Measurements from ENCODE around the gene RGS5.

Gene RGS5

GRCh38 chr1:163182330-163182949, 20.3 kb downstream of the RGS5 start:
- no peak for DNase-seq (ENCODE audit: low read depth, low spot score)

DNA sequence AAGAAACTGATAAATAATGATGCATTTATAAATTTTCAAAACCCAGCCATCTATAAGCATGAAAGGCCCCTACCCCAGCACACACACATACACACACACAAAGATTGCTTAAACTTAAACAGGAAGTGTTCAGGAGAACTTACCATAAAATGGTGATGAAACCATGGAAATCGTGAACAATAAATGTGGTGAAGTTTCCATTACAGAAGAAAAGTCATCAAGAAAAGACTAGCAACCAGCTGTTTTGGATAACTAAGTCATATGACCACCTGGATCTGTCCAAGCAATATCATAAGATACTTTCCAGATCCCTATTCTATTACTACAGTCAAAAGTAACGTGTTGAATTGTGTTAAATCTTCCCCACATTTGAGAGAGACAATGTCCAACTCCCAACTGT, 24.1 kb downstream of the RGS5 start:
- DNase-seq (ENCODE audit: low read depth, low spot score): no peak

DNA sequence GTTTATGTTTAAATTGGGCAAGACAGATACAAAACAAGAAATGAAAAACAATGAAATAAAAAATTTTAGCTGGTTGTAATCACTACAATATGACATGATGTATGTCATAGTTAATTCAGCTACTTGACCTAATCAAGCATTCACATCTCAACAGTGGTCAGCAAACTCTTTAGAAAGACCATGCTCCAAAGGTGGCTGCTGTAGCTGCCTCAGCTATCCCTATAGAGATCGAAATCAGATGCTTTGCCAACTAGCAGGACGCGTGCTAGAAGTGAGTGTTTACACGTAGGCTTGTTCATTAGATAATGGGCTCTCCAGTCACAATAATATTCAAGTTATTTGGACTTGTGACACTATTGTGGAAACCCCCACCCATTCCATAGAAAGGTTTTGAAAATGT, 25.9 kb downstream of the RGS5 start:
- no peak for DNase-seq (ENCODE audit: low read depth, low spot score)

DNA sequence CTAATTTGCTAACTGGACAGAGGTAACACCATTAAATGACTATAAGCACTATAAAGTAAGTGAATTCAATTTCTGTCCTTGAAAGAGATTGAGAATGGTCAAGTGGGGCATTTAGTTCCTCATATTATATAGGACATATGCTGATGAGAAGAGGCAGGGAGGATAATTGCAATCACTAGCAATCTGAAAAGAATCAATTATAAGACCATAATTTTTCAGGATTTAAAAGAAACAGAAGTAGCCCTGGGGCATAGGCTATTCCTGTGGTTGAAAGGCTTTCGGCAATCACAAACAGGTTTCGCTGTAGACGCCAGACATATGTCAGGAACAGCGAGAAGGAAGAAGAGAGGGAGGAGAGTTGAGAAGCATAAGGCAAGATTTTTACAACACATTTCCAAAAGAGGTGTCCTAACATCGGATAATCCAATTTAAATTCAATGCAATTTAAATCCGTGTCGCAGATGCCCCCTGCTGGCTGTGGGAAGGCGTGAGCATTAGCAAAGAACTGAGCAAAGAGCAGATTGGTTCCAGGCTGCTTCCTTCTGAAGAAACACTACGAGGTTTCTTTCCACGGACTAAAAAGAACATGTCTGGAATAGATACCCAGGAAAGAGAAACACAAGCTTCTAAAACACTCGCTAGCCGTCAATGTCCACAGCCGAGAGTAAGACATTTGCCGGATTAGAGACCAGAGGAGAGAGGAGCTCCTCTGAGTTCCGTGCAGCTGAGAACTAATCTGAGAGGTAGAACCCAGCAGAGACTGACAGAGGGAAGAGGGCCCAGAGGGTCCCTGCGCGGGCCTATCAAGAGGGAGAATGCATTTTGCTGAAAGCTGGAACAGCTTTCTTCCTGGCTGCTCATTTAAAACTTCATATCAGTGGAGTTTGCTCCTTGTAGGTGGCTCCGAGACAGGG, 27.9 kb downstream of the RGS5 start:
- DNase-seq (ENCODE audit: low read depth, low spot score): no peak

- DNase-seq (ENCODE audit: low read depth, low spot score): no peak
Observed at GRCh38 chr1:163173121-163173520, 29.6 kb downstream of the RGS5 start.

DNA sequence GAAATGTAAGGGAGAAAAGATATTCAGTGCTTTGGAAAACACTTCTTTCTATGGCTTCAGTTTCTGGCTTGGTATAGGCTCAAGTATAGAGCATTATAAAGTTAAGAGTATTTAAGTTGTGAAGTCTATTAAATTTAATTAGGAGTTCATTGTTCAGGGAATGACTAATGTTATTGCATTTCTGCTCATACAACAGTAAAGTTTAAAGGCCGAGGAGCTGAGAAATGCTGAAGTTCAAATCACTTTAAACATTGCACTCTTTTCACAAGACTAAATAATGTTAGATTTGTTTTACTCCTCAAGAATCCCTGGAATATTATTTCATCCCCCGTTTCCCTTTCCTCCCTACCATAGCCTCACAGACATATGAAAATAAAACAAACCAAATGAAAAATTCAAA, 30.1 kb downstream of the RGS5 start:
- DNase-seq (ENCODE audit: low read depth, low spot score): no peak

- DNase-seq (ENCODE audit: low read depth, low spot score): no peak
Observed at GRCh38 chr1:163171826-163172225, 30.9 kb downstream of the RGS5 start.

GRCh38 chr1:163170975-163171676, 31.6 kb downstream of the RGS5 start:
- no peak for DNase-seq (ENCODE audit: low read depth, low spot score)

GRCh38 chr1:163170331-163170730, 32.4 kb downstream of the RGS5 start:
- no peak for DNase-seq (ENCODE audit: low read depth, low spot score)

DNA sequence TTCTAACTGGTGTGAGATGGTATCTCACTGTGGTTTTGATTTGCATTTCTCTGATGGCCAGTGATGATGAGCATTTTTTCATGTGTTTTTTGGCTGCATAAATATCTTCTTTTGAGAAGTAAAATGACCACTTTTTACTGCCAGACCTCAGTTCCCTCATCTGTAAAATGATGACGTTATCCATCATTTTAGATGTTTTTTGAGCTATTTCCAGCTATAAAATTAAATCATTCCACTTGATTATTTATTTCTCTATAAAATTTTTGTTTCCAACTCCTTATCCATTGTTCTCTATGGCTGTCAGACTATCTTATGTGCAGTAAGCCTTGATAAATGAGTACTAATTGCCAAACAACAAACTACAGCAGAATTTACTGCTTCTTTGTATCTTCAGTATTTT, 33.2 kb downstream of the RGS5 start:
- no peak for DNase-seq (ENCODE audit: low read depth, low spot score)

DNA sequence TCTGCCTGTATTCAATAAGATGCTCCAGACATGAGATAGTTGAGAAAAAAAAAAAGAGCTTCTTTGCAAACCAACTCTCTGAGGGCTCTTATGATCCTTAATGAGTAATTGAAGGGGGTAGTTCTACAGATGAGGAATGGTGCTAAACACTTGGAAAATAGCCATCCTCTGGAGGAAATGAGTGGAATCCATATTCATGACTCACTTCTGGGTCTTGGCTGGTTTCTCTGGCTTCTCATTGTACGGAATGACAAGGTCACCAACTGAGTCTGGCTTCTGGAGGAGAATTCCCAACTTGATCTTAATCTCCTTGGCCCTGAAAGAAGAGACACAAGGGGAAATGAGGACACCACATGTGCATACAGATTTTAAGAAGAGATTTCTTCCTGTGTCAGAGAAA, 34.7 kb downstream of the RGS5 start:
- no peak for DNase-seq (ENCODE audit: low read depth, low spot score)

DNA sequence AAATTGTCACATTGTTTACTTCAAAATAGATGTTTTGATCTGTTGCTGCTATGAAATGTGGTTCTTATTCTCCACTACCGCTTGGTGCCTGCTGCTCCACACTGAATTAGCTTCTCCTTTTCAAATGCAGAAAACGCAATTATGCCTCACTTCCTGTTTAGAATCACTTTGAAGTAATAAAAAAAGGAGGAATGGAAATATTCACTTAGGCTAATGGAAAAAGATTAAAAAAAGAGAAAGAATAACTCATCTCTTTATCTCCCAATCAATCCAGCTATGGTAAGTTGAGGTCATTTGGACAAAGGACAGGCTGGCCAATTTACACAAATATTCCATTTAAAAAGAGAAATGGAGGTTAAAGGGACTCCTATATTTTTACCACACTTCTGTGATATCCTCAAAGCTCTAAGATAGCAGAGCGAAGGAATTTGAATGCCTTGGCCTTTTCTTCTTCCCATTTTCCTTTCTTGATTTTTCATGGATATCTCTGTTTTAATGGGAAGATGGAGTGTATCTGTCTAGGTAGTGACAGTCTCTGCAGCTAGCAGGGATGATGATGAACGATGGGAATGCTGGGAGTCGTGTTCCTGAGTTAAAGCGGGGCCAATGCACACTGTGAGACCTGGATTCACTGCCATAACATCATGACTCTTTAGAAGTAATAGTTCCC, 35.7 kb downstream of the RGS5 start:
- DNase-seq (ENCODE audit: low read depth, low spot score): no peak

GRCh38 chr1:163165119-163165518, 37.6 kb downstream of the RGS5 start:
- DNase-seq (ENCODE audit: low read depth, low spot score): no peak

DNA sequence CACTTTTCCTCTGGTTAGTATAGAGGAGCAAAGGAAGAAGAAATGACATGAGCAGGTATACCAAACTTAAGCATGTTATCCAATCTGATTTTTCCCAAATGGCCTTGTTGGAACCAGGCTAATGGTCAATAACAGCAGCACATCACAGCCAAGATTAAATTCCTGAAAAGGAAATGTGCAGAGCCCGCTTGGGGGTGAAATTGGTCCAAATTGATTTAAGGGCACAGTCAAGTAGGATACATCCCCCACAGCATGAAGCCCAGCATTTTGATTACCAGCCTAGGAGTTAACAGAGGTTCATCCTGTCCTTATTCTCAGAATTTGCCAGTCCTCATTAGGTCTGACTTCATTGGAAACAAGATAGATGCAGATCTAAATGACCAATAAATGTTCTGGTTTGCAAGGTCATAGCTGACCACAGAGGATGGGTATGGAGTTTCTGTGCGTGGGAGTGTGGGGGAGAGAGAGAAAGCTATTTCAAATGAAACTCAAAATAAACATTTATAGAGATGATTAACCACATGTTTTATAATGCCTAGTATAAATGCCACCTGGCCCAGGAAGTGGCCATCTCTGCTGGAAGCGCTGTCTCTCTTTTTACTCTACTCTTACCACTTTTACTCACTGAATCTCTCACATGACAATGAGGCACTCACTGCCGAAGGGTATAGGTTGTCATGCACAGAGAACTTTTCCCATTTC, 38.7 kb downstream of the RGS5 start:
- no peak for DNase-seq (ENCODE audit: low read depth, low spot score)

DNA sequence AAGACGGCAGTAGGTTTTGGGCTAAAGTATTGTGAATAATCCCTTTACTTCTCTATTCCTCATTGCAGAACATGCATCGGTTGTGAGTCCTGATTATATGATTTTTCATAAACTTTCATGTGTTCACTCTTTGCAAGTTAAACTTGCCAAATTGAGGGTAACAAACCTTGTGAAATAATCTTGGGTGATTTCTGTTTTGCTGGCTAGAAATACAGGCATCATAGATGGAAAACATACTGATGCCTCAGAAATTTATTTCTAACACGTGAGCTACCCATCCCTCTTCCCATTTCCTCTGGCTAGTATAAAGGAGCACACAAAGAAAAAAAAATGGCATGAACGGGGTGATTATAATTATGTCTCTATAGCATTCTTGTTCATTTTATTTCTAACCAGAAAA, 39.6 kb downstream of the RGS5 start:
- no peak for DNase-seq (ENCODE audit: low read depth, low spot score)

DNA sequence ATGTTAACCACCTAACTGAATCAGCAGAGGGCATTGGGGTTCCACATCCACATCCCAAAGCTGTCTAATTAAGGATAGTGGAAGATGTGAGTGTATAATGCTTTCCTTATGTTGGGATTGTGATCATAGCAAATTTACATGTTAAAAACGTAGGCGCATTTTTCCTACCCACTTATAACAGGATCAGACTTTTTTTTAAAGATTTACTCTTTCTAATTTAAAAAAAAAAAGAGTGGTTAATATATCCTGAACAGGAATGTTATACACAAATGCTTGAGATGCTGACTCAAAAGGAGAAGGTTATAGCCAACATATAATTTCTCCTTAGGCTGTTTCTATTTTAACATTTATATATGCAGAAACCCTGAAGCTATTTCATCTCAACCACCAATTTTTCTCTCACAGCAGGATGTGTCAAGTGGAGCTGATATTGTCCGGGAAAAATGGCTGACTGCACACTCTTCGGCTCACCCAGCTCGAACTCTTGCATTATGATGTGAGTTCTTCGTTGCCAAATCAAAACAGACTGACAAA, 40.3 kb downstream of the RGS5 start:
- no peak for DNase-seq (ENCODE audit: low read depth, low spot score)

DNA sequence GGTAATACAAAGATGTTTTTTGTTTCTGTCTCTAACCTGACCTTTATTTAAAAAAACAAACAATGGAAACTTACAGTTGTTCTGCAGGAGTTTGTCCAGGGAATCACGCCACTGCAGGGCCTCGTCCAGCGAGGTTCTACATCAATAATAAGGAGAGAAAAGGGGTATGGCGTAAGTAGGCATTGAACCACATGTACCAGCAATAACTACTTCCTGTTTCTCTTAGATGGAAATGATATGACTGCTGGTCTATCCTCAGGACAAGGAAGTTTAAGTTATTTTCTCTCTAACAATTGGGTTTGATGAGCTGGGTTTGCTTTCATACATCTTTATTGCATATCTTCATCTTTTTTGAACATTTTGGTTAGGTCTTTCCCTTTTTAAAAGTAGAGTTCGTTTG, 40.9 kb downstream of the RGS5 start:
- DNase-seq (ENCODE audit: low read depth, low spot score): no peak

GRCh38 chr1:163161337-163161736, 41.4 kb downstream of the RGS5 start:
- DNase-seq (ENCODE audit: low read depth, low spot score): no peak

DNA sequence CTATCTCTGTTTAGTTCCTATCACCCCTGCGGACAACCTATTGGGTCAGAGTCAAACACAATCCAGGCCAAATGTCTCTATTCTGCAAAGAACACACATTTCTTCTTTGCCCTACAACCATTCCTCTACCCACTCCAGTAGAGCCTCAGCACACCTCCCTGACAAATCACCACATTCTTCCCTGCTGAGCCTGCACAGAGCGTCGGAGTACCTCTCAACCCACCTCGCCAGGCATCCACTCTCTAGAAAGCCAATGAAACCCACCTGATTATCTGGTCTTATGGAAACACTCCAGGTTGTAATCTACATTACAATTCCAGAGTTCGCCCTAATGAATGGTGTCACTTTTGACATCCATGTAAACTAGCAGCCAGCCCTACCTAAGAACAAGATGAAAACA, 47.1 kb downstream of the RGS5 start:
- DNase-seq (ENCODE audit: low read depth, low spot score): no peak

DNA sequence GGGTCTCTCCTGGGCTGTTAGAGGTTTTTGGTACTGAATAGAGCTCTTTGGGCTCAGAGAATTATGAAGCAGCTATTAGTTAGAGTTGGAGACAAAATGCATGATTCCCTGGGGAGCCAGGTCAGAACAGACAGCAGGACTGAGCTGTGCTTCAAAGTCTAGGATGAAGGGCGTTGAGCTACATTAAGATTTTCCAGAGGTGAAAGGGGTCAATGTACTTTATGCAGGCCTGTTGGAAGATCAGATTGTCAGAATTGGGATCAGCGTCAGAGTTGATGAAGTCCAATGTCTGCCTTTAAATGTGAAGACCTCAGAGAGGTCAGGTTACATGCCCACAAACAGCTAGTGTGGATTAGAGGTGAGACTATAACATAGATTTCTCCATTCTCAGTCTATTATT, 53.8 kb downstream of the RGS5 start:
- no peak for DNase-seq (ENCODE audit: low read depth, low spot score)

DNA sequence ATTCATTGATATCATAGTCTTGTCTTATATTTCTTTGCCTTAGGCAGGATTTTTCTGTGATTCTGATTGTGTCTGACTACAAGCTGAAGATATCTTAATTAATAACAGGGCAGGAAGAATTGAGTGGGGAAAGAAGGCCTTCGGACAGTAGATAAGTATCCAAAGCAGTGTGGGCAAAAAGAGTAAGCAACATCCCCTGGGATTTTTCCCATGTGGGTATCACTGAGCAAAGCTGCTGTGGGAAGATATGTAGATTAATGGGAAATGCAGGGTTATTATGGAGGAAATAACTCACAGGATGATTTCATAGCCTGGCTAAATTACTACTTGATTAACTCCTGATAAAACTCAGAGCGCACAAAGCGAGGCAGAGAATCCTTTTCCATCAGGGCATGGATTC, 55.7 kb downstream of the RGS5 start:
- no peak for DNase-seq (ENCODE audit: low read depth, low spot score)
